GM21576 (cell line): ENCODE data around the gene ATP6V0E1.
"Not testable (repeated sequence)": the region's sequence is repeated elsewhere in the genome, so short reads cannot be mapped to it uniquely, and the experiment has no call there.

Experiments
- ATAC-seq: cut with Tn5 transposase; IDR thresholded peaks from one replicate; pipeline ENCODE4 v1.9.1; 2021; ENCODE audit warnings: mild to moderate bottlenecking, moderate library complexity; ENCODE audit not compliant: unreplicated experiment

ATP6V0E1 gene

DNA sequence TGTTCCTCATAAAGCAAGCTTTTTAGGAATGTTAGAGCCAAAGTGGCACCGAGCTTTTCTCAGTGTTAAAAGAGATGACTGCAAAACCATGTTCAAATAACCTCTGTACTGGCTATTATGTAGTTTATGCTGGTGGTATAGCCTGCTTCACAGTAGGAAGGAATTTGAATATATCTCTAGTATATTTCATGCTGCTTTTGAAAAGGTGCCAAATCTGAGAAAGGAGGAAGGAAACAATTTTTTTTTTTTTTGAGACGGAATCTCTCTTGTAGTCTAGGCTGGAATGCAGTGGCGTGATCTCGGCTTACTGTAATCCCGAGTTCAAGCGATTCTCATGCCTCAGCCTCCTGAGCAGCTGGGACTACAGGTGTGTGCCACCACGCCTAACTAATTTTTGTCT is 86.1 kb downstream of the ATP6V0E1 start:
- no peak for ATAC-seq

DNA sequence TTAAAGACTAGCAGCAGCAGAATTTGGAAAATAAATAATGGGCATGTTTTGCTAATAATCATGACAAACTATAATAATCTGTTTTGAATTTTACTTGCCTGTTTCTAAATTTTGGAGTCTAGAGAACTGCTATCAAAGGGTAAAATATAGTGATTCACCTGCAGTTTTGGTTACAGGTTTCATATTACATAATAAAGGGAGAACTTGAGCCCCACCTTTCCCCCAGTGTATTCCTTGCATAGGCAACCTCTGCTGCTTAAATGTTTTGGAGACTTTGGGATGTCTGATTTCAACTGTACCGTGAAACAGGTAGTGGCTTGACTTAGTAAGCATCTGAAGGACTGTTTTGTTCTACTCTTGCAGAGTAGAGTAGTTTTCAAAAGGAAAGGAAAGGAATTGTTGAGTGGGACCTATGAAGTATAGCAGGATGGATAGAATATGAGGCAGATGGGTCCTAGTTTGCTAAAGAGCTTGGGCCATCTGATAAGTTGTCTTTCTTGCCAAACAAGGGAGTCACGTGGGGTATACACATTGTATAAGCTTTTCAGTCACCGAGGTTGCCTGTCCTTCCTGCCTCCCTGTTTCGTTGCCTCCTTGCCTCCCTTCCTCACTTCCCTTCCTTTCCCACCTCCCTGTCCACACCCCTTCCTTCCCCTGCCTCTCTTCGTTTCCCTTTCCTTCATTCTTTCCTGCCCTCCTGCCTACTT is 91.7 kb downstream of the ATP6V0E1 start:
- no peak for ATAC-seq

DNA sequence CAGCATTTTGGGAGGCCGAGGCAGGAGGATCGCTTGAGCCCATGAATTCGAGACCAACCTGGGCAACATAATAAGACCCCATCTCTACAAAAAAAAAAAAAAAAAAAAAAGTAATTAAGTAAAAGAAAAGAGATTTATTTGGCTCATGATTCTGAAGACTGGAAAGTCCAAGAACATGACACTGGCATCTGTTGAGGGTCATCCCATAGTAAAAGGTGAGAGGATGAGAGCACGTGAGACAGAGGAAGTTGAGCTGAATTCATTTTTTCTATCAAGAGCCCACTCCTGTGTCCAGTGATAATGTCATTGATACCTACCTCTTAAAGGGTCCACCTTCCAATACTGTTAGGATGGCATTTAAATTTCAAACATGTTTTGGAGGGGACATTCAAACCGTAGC is 92.4 kb downstream of the ATP6V0E1 start:
- ATAC-seq: no peak

DNA sequence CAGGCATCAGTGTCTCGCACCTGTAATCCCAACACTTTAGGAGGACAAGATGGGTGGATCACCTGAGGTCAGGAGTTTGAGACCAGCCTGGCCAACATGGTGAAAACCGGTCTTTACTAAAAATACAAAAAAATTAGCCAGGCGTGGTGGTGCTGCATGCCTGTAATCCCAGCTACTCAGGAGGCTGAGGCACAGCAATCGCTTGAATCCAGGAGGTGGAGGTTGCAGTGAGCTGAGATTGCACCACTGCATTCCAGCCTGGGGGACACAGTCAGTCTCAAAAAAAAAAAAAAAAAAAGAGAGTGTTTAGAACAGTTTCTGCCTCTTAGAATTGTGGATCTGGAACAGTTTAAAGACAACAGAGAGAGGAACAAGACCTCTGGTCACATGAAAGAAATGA is 92.9 kb downstream of the ATP6V0E1 start:
- ATAC-seq: not testable (repeated sequence)

DNA sequence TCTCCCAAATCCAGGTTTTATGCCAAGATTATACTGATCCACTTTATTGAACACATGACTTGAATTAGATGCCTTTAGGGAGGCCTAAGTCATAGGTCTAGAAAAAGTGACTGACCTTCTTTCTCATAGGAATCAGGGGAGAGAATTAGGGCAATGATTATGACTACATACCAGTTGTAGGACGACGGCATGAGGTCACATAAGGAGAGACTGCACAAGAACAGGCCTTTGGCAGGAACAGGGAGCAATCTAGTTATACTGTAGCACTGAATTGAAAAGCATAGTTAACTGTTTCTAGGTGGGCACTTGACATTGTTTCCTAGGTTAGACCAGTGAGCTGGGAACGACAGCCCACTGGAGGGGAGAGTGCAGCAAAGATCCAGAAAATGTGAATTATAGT is 95.3 kb downstream of the ATP6V0E1 start:
- no peak for ATAC-seq
